ENCODE results near the gene PRRC2C. TPM values are rescaled to one million over a fixed set of nuclear protein-coding genes. Genes with fewer than 3 reads are reported as not detected.

The PRRC2C gene
- total and polyA plus RNA-seq, 2 donors = 43.4 to 45.8 TPM

- H3K36me3 ChIP-seq (ENCODE audit: control insufficient read depth in 2 of 2, insufficient read depth in 2 of 2, low read length in 1 of 2) = peaks cover 0 to 12% of the 10 kb centered on the region in 2 donors
- DNase-seq (ENCODE audit: low read depth in 6 of 9, low spot score in 9 of 9) = no peak
- H3K27me3 ChIP-seq (ENCODE audit: control insufficient read depth in 2 of 2, insufficient read depth in 1 of 2, low read length in 1 of 2) = no peaks in the 10 kb centered on the region
- no peak overlapping the region for H3K4me3 ChIP-seq (ENCODE audit: low read length in 2 of 2)
- no peaks in the 10 kb centered on the region for H3K9me3 ChIP-seq (ENCODE audit: control insufficient read depth in 2 of 2, insufficient read depth in 1 of 2, low read length in 1 of 2)
- no peak overlapping the region for H3K27ac ChIP-seq (ENCODE audit: low read depth in 1 of 2, low read length in 1 of 2)
- peaks cover 0 to 3% of the 10 kb centered on the region in 2 donors for H3K4me1 ChIP-seq (ENCODE audit: control insufficient read depth in 2 of 2, insufficient read depth in 2 of 2, low read length in 2 of 2)
Observed at GRCh38 chr1:171509191-171509590, 23.9 kb downstream of the PRRC2C start.

GRCh38 chr1:171513743-171514142, 28.4 kb downstream of the PRRC2C start:
- Histone ChIP-seq H3K4me3 (ENCODE audit: low read length in 2 of 2) (no peak overlapping the region), H3K9me3 (ENCODE audit: control insufficient read depth in 2 of 2, insufficient read depth in 1 of 2, low read length in 1 of 2) (no peaks in the 10 kb centered on the region), H3K36me3 (ENCODE audit: control insufficient read depth in 2 of 2, insufficient read depth in 2 of 2, low read length in 1 of 2) (peaks cover 17 to 52% of the 10 kb centered on the region in 2 donors), H3K27me3 (ENCODE audit: control insufficient read depth in 2 of 2, insufficient read depth in 1 of 2, low read length in 1 of 2) (no peaks in the 10 kb centered on the region), H3K27ac (ENCODE audit: low read depth in 1 of 2, low read length in 1 of 2) (no peak overlapping the region), H3K4me1 (ENCODE audit: control insufficient read depth in 2 of 2, insufficient read depth in 2 of 2, low read length in 2 of 2) (no peaks in the 10 kb centered on the region)
- WGBS = 0% methylated on average over 1 of the region's 1 CpG
- DNase-seq (ENCODE audit: low read depth in 6 of 9, low spot score in 9 of 9) = no peak

- H3K4me3 ChIP-seq (ENCODE audit: low read length in 2 of 2) = no peak overlapping the region
- H3K4me1 ChIP-seq (ENCODE audit: control insufficient read depth in 2 of 2, insufficient read depth in 2 of 2, low read length in 2 of 2) = no peaks in the 10 kb centered on the region
- peaks cover 20 to 68% of the 10 kb centered on the region in 2 donors for H3K36me3 ChIP-seq (ENCODE audit: control insufficient read depth in 2 of 2, insufficient read depth in 2 of 2, low read length in 1 of 2)
- no peaks in the 10 kb centered on the region for H3K27me3 ChIP-seq (ENCODE audit: control insufficient read depth in 2 of 2, insufficient read depth in 1 of 2, low read length in 1 of 2)
- H3K27ac ChIP-seq (ENCODE audit: low read depth in 1 of 2, low read length in 1 of 2) = no peak overlapping the region
- 98% methylated on average over 1 of the region's 1 CpG for WGBS
- H3K9me3 ChIP-seq (ENCODE audit: control insufficient read depth in 2 of 2, insufficient read depth in 1 of 2, low read length in 1 of 2) = no peaks in the 10 kb centered on the region
- no peak for DNase-seq (ENCODE audit: low read depth in 6 of 9, low spot score in 9 of 9)
Observed at GRCh38 chr1:171515299-171515698, 30.0 kb downstream of the PRRC2C start.

- no peaks in the 10 kb centered on the region for H3K4me1 ChIP-seq (ENCODE audit: control insufficient read depth in 2 of 2, insufficient read depth in 2 of 2, low read length in 2 of 2)
- H3K27ac ChIP-seq (ENCODE audit: low read depth in 1 of 2, low read length in 1 of 2) = no peak overlapping the region
- WGBS = 97% methylated on average over 4 of the region's 4 CpGs
- no peak overlapping the region for H3K4me3 ChIP-seq (ENCODE audit: low read length in 2 of 2)
- no peak for DNase-seq (ENCODE audit: low read depth in 6 of 9, low spot score in 9 of 9)
- peaks cover 20 to 72% of the 10 kb centered on the region in 2 donors for H3K36me3 ChIP-seq (ENCODE audit: control insufficient read depth in 2 of 2, insufficient read depth in 2 of 2, low read length in 1 of 2)
- H3K9me3 ChIP-seq (ENCODE audit: control insufficient read depth in 2 of 2, insufficient read depth in 1 of 2, low read length in 1 of 2) = no peaks in the 10 kb centered on the region
- no peaks in the 10 kb centered on the region for H3K27me3 ChIP-seq (ENCODE audit: control insufficient read depth in 2 of 2, insufficient read depth in 1 of 2, low read length in 1 of 2)
Observed at GRCh38 chr1:171515741-171516140, 30.4 kb downstream of the PRRC2C start.

- DNase-seq (ENCODE audit: low read depth in 6 of 9, low spot score in 9 of 9) = no peak
- no peaks in the 10 kb centered on the region for H3K4me1 ChIP-seq (ENCODE audit: control insufficient read depth in 2 of 2, insufficient read depth in 2 of 2, low read length in 2 of 2)
- peaks cover 24 to 82% of the 10 kb centered on the region in 2 donors for H3K36me3 ChIP-seq (ENCODE audit: control insufficient read depth in 2 of 2, insufficient read depth in 2 of 2, low read length in 1 of 2)
- 95% methylated on average over 2 of the region's 2 CpGs for WGBS
- H3K27me3 ChIP-seq (ENCODE audit: control insufficient read depth in 2 of 2, insufficient read depth in 1 of 2, low read length in 1 of 2) = no peaks in the 10 kb centered on the region
- H3K4me3 ChIP-seq (ENCODE audit: low read length in 2 of 2) = no peak overlapping the region
- H3K27ac ChIP-seq (ENCODE audit: low read depth in 1 of 2, low read length in 1 of 2) = no peak overlapping the region
- no peaks in the 10 kb centered on the region for H3K9me3 ChIP-seq (ENCODE audit: control insufficient read depth in 2 of 2, insufficient read depth in 1 of 2, low read length in 1 of 2)
Observed at GRCh38 chr1:171521567-171521966, 36.2 kb downstream of the PRRC2C start.

- Histone ChIP-seq H3K27me3 (ENCODE audit: control insufficient read depth in 2 of 2, insufficient read depth in 1 of 2, low read length in 1 of 2) (no peaks in the 10 kb centered on the region), H3K36me3 (ENCODE audit: control insufficient read depth in 2 of 2, insufficient read depth in 2 of 2, low read length in 1 of 2) (peaks cover 34 to 74% of the 10 kb centered on the region in 2 donors)
- 97% methylated on average over 3 of the region's 3 CpGs for WGBS
Observed at GRCh38 chr1:171530676-171531075, 45.3 kb downstream of the PRRC2C start.

GRCh38 chr1:171532520-171532919, 47.2 kb downstream of the PRRC2C start:
- Histone ChIP-seq H3K9me3 (ENCODE audit: control insufficient read depth in 2 of 2, insufficient read depth in 1 of 2, low read length in 1 of 2) (no peaks in the 10 kb centered on the region), H3K4me1 (ENCODE audit: control insufficient read depth in 2 of 2, insufficient read depth in 2 of 2, low read length in 2 of 2) (no peaks in the 10 kb centered on the region), H3K36me3 (ENCODE audit: control insufficient read depth in 2 of 2, insufficient read depth in 2 of 2, low read length in 1 of 2) (peaks cover 34 to 74% of the 10 kb centered on the region in 2 donors), H3K27ac (ENCODE audit: low read depth in 1 of 2, low read length in 1 of 2) (no peak overlapping the region), H3K27me3 (ENCODE audit: control insufficient read depth in 2 of 2, insufficient read depth in 1 of 2, low read length in 1 of 2) (no peaks in the 10 kb centered on the region), H3K4me3 (ENCODE audit: low read length in 2 of 2) (no peak overlapping the region)
- DNase-seq (ENCODE audit: low read depth in 6 of 9, low spot score in 9 of 9) = no peak
- WGBS = 99% methylated on average over 7 of the region's 7 CpGs

More at GRCh38 chr1:171530676-171531075, 45.3 kb downstream of the PRRC2C start:
- H3K4me3 ChIP-seq (ENCODE audit: low read length in 2 of 2) = no peak overlapping the region
- H3K27ac ChIP-seq (ENCODE audit: low read depth in 1 of 2, low read length in 1 of 2) = no peak overlapping the region
- H3K4me1 ChIP-seq (ENCODE audit: control insufficient read depth in 2 of 2, insufficient read depth in 2 of 2, low read length in 2 of 2) = no peaks in the 10 kb centered on the region
- DNase-seq (ENCODE audit: low read depth in 6 of 9, low spot score in 9 of 9) = no peak
- H3K9me3 ChIP-seq (ENCODE audit: control insufficient read depth in 2 of 2, insufficient read depth in 1 of 2, low read length in 1 of 2) = no peaks in the 10 kb centered on the region

GRCh38 chr1:171545523-171545922, 60.2 kb downstream of the PRRC2C start:
- DNase-seq (ENCODE audit: low read depth in 6 of 9, low spot score in 9 of 9) = no peak
- WGBS = 98% methylated on average over 1 of the region's 1 CpG

GRCh38 chr1:171550050-171550449, 64.7 kb downstream of the PRRC2C start:
- peaks cover 32 to 59% of the 10 kb centered on the region in 2 donors for H3K36me3 ChIP-seq (ENCODE audit: control insufficient read depth in 2 of 2, insufficient read depth in 2 of 2, low read length in 1 of 2)

More at GRCh38 chr1:171545523-171545922, 60.2 kb downstream of the PRRC2C start:
- no peak overlapping the region for H3K27ac ChIP-seq (ENCODE audit: low read depth in 1 of 2, low read length in 1 of 2)
- no peaks in the 10 kb centered on the region for H3K4me1 ChIP-seq (ENCODE audit: control insufficient read depth in 2 of 2, insufficient read depth in 2 of 2, low read length in 2 of 2)
- H3K4me3 ChIP-seq (ENCODE audit: low read length in 2 of 2) = no peak overlapping the region
- H3K36me3 ChIP-seq (ENCODE audit: control insufficient read depth in 2 of 2, insufficient read depth in 2 of 2, low read length in 1 of 2) = peaks cover 56 to 84% of the 10 kb centered on the region in 2 donors
- H3K27me3 ChIP-seq (ENCODE audit: control insufficient read depth in 2 of 2, insufficient read depth in 1 of 2, low read length in 1 of 2) = no peaks in the 10 kb centered on the region
- no peaks in the 10 kb centered on the region for H3K9me3 ChIP-seq (ENCODE audit: control insufficient read depth in 2 of 2, insufficient read depth in 1 of 2, low read length in 1 of 2)

More at GRCh38 chr1:171550050-171550449, 64.7 kb downstream of the PRRC2C start:
- no peaks in the 10 kb centered on the region for H3K4me1 ChIP-seq (ENCODE audit: control insufficient read depth in 2 of 2, insufficient read depth in 2 of 2, low read length in 2 of 2)
- no peaks in the 10 kb centered on the region for H3K9me3 ChIP-seq (ENCODE audit: control insufficient read depth in 2 of 2, insufficient read depth in 1 of 2, low read length in 1 of 2)
- H3K27ac ChIP-seq (ENCODE audit: low read depth in 1 of 2, low read length in 1 of 2) = no peak overlapping the region
- WGBS = 95% methylated on average over 3 of the region's 3 CpGs
- no peaks in the 10 kb centered on the region for H3K27me3 ChIP-seq (ENCODE audit: control insufficient read depth in 2 of 2, insufficient read depth in 1 of 2, low read length in 1 of 2)
- DNase-seq (ENCODE audit: low read depth in 6 of 9, low spot score in 9 of 9) = no peak
- H3K4me3 ChIP-seq (ENCODE audit: low read length in 2 of 2) = no peak overlapping the region
